ENCODE measurements around the gene KDM4D. TPM values are rescaled to one million over a fixed set of nuclear protein-coding genes. Genes with fewer than 3 reads are reported as not detected.

KDM4D gene
- total and polyA plus RNA-seq, 9 of the 15 experiments (the other 6 are each of a cell fraction or from before 2014, with no cell fraction given), result 0.34 to 1.1 (median 0.50) TPM

- TF ChIP-seq CREB1 (IDR thresholded peaks at IDR 0.05), result peak; percentile 20; the same call in 1 of the 2 replicates
- TF ChIP-seq CREB1 (CRISPR knock-in tag; IDR thresholded peaks at IDR 0.05), result no peak
- TF ChIP-seq ELF2 (CRISPR knock-in tag; IDR thresholded peaks at IDR 0.05), result no peak; the same call in 1 of the 2 replicates
- TF ChIP-seq, protein P1, sequence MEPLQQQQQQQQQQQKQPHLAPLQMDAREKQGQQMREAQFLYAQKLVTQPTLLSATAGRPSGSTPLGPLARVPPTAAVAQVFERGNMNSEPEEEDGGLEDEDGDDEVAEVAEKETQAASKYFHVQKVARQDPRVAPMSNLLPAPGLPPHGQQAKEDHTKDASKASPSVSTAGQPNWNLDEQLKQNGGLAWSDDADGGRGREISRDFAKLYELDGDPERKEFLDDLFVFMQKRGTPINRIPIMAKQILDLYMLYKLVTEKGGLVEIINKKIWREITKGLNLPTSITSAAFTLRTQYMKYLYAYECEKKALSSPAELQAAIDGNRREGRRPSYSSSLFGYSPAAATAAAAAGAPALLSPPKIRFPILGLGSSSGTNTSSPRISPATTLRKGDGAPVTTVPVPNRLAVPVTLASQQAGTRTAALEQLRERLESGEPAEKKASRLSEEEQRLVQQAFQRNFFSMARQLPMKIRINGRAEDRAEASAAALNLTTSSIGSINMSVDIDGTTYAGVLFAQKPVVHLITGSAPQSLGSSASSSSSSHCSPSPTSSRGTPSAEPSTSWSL (CRISPR knock-in tag; IDR thresholded peaks at IDR 0.05; ENCODE audit: borderline replicate concordance), result no peak
- TF ChIP-seq JUNB (CRISPR knock-in tag; conservative IDR thresholded peaks at IDR 0.05), result no peak
- no peak for TF ChIP-seq ZNF239 (CRISPR knock-in tag; IDR thresholded peaks at IDR 0.05)
- no peak for TF ChIP-seq FOXK1 (CRISPR knock-in tag; IDR thresholded peaks at IDR 0.05; ENCODE audit: borderline replicate concordance)
- TF ChIP-seq, protein P2, sequence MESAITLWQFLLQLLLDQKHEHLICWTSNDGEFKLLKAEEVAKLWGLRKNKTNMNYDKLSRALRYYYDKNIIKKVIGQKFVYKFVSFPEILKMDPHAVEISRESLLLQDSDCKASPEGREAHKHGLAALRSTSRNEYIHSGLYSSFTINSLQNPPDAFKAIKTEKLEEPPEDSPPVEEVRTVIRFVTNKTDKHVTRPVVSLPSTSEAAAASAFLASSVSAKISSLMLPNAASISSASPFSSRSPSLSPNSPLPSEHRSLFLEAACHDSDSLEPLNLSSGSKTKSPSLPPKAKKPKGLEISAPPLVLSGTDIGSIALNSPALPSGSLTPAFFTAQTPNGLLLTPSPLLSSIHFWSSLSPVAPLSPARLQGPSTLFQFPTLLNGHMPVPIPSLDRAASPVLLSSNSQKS (CRISPR knock-in tag; IDR thresholded peaks at IDR 0.05), result no peak
- no peak for TF ChIP-seq CCNT2 (IDR thresholded peaks at IDR 0.05; ENCODE audit: borderline replicate concordance, extremely low read depth, insufficient read length, low read depth, low read length)
- TF ChIP-seq EWSR1 (IDR thresholded peaks at IDR 0.05; ENCODE audit: borderline replicate concordance, low read depth, partially characterized antibody), result no peak
- TF ChIP-seq ZBTB2 (IDR thresholded peaks at IDR 0.05), result no peak
- no peak for TF ChIP-seq MEIS2 (IDR thresholded peaks at IDR 0.05; ENCODE audit: partially characterized antibody)
- TF ChIP-seq HNRNPL (IDR thresholded peaks at IDR 0.05; ENCODE audit: low read depth, low read length), result no peak
- TF ChIP-seq BMI1 (IDR thresholded peaks at IDR 0.05; ENCODE audit: low read length), result no peak
- no peak for TF ChIP-seq ZNF140 (CRISPR knock-in tag; IDR thresholded peaks at IDR 0.05)
- TF ChIP-seq ZNF551 (CRISPR knock-in tag; IDR thresholded peaks at IDR 0.05), result no peak
- TF ChIP-seq, protein P3, sequence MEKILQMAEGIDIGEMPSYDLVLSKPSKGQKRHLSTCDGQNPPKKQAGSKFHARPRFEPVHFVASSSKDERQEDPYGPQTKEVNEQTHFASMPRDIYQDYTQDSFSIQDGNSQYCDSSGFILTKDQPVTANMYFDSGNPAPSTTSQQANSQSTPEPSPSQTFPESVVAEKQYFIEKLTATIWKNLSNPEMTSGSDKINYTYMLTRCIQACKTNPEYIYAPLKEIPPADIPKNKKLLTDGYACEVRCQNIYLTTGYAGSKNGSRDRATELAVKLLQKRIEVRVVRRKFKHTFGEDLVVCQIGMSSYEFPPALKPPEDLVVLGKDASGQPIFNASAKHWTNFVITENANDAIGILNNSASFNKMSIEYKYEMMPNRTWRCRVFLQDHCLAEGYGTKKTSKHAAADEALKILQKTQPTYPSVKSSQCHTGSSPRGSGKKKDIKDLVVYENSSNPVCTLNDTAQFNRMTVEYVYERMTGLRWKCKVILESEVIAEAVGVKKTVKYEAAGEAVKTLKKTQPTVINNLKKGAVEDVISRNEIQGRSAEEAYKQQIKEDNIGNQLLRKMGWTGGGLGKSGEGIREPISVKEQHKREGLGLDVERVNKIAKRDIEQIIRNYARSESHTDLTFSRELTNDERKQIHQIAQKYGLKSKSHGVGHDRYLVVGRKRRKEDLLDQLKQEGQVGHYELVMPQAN (IDR thresholded peaks at IDR 0.05; ENCODE audit: borderline replicate concordance), result peak; percentile 51
- TF ChIP-seq PCBP2 (IDR thresholded peaks at IDR 0.05; ENCODE audit: low read depth, low read length, poor library complexity, severe bottlenecking), result no peak
- TF ChIP-seq FIP1L1 (IDR thresholded peaks at IDR 0.05; ENCODE audit: low read depth, low read length, poor library complexity, severe bottlenecking), result no peak
- no peak for TF ChIP-seq ETS2 (tag; IDR thresholded peaks at IDR 0.05; ENCODE audit: borderline replicate concordance, poor library complexity, severe bottlenecking)
These were observed at the start of gene KDM4D, which contains the start of gene CWC15 (continued) for GRCh38 chr11:94973099-94973968.

Data from K562 (cell line).